Activated CD4-positive, alpha-beta T cell treated with anti-CD3 and anti-CD28 coated beads for 1 hour (primary cell): ENCODE results near the gene HMCN2.

ENCODE experiments used
- DNase-seq: peaks from one replicate; pipeline ENCODE4 v3.0.0-alpha.2; 2020

Gene HMCN2

DNA sequence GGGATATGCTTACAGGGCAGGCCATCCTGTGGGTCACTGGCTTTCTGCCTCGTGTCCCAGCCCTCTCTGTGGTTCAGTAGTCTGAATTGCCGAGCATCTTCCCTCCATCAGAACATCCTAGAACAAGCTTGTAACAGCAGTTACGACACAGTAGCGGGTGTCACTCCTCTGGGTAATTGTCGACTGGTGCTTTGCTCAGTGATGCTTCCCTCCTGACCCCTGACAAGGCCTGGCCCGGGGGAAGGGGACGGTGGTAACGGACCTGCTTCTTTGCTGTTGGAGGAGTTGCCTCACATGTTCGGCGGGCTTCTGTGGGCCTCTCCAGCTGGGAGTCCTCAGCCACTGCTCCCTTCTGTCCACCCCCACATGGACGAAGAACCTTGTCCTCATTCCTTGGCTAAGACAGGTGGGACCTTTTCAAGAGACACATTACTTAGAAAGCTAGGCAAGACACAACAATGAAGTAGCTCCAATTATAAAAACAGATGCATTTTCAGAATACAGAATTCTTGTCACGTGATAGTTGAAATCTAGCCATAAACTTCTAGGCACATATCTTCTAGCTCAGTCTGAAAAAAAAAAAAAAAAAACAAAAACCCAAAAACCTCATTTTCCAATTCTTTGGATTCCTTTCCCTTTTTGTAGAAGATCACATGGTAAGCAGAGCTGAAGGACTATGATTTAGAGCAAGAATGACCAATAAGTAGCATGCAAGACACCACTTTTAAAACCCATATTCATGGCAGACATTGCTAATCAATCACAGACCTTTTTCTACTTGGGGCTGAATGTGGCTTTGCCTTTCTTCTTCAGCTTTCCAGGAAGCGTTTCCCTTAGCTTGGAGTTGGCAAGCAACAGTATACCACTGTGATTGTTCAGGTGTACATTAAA, 25.0 kb downstream of the HMCN2 start:
- DNase-seq = no peak

DNA sequence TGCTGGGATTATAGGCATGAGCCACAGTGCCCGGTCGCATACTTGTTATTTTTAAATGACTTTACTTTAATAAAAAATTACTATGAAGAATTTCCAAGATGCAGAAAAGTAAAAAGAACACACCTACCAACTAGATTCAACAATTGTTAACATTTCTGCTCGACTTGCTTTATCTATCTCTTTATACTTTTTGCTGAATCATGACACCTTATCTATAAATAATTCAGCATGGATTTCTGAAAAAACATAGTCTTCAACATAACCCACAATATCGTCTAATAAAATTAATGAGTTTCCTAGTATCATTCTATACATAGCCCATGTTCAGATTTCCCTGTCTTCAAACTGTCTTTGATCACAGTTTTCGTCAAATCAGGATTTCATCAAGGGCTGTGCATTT, 25.9 kb downstream of the HMCN2 start:
- DNase-seq = no peak

DNA sequence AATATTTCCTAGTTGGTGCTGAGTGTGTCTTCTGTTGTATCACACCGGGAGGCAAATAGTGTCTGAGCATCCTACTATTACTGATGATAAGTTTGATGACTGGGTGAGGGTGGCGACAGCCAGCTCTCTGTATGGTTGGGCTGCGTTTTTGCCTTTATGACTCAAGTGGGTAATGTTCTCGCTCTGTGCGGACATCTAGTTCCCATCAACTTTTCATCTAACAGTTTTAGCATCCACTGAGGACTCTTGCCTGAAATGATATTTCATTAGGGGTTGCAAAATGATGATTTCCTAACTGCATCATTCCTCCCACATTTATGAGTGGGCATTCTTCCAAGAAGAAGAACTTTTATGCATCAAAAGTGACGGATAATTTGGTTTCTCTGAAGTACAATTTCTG, 26.5 kb downstream of the HMCN2 start:
- DNase-seq = no peak

DNA sequence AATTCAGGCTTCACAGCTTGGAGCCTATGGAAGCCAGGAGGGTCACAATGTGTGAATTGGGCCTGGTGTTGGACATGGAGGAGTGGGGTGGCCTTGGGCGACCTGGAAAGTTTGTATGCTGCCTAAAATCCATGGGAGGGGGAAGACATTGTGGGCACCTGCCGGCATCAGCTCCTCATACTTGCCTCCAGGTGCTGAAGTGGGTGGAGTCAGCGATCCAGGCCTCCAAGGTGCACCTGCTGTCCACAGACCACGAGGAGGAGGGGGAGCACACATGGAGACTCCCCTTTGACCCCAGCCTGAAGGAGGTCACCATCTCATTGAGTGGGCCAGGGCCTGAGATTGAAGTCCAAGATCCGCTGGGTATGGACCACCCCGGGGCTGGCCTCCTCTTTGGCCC, 29.1 kb downstream of the HMCN2 start:
- DNase-seq = no peak

DNA sequence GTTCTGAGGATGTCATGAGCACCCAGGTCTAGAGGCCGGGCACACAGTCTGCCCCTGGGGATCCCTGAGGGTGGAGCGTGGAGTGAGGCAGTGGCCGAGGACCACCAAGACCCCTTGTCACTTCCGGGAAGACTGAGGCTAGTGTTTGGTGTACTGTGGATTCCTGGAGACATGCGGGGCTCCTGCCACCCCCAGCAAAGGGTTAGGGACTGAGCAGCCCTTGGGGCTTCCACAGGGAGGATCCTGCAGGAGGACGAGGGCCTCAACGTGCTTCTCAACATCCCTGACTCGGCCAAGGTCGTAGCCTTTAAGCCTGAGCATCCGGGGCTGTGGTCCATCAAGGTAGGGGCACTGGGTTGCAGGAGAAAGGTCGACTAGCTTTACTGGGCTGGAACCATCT, 29.9 kb downstream of the HMCN2 start:
- no peak for DNase-seq

DNA sequence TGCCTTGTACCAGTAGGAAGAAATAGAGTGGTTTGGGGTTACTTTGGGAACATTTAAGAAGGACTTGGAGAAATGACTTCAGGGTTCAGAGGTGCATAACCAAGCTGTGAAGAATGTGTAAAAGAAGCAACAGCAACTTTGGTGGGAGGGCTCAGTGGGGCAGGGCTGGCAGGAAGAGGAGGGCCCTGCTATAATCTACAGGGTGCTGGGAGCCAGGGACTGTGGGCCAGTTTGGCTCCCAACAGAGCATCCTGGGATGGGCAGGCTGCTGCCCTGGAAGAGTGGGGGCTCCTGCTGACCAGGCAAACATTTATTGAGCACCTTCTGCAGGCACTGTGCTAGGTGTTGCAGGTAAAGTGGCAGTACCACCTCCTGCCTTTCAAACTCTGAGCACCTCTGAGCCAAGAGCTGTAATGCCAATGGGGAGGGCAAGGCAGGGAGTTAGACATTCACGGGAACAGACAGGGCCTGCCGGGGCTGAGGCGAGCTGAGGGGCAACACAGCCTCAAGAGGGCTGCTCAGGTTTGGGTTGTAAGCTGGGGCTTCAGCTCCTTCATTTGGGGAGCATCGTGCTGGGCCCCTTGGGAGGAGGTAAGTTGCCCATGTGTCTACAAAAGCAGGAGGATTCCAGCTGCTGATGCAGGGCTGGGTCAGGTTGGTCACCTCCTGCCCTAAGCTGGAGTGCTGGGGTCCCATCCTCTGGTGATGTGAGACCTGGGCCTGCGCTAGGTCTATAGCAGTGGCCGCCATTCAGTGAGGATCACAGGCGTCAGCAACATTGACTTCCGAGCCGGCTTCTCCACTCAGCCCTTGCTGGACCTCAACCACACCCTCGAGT, 30.6 kb downstream of the HMCN2 start:
- DNase-seq = no peak

DNA sequence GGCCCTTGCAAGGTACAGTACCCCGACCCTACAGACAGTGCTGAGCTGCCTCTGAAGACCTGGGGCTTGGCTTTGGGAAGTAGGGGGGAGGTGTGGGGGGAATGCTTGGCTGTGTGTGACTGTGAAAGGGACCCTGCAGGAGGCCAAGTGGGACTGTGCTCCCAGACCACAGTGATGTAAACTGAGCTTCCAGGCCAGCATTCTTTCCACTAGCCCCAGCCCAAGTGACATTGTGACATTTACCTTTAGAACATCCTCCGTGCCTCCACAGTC, 31.2 kb downstream of the HMCN2 start:
- DNase-seq = no peak

DNA sequence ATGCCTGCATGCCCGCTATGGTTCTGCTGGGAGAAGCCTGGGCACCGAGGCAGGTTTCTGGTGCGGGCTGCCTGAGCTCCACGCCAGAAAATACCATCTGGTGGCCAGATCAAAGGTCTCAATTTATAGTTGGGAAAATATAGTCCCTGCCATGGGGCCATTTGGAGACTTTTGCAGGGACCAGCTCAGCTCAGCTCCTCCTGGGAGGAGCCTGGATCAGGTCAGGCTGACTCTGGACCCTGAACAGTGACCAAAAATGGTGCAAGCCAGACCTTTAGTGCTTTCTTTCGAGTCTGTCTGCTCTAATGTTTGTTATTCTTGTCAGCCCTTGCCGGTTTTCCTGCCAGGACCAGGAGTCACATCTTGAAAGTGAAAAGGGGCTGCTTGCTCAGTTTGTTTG, 31.8 kb downstream of the HMCN2 start:
- no peak for DNase-seq

DNA sequence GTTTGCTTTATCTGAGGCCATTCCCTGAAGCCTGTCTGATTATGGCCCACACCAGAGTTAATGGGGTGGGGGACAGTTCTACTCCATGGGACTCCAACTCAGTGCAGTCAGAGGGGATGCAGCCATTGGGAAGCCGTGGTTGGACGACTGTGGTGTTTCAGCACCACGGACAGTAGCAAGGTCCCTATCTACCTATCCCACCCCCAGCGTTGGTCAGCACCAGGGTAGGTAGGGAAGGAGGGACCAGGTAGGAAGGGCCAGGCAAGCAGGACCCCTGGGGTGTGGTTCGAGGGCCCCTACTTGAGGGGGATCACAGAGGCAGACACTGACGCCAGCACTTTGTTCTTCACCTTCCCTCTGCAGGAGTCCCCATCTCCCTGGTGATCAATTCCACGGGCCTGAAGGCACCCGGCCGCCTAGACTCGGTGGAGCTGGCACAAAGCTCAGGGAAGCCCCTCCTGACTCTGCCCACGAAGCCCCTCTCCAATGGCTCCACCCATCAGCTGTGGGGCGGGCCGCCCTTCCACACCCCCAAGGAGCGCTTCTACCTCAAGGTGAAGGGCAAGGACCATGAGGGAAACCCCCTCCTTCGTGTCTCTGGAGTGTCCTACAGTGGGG, 33.2 kb downstream of the HMCN2 start:
- DNase-seq = no peak

DNA sequence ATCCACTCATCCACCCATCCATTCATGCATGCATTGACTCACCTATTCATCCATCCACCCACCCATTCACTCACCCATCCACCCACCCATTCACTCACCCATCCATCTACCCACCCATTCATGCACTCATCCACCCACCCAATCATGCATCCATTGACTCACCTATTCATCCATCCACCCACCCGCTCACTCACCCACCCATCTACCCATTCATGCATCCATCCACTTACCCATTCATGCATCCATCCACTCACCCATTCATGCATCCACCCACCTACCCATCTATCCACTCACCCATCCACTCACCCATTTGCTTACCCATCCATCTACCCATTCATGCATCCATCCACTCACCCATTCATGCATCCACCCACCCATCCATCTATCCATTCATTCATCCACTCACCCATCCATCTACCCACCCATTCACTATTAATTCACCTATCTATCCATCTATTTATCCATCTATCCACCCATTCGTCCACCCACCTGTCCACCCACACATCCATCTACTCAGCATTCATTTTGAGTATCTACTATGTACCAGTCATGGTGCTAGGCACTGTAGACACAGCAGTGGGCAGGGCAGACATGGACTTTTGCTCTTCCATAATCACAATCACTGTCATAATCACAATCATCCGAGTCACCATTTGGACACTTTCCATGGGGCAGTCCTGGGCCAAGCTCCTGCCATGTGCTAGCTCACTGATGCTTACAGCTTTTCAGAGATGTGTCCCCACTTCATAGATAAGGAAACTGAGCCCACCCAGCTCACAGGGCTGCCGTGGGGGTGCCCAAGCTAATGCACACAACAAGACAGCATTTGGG, 34.4 kb downstream of the HMCN2 start:
- no peak for DNase-seq

DNA sequence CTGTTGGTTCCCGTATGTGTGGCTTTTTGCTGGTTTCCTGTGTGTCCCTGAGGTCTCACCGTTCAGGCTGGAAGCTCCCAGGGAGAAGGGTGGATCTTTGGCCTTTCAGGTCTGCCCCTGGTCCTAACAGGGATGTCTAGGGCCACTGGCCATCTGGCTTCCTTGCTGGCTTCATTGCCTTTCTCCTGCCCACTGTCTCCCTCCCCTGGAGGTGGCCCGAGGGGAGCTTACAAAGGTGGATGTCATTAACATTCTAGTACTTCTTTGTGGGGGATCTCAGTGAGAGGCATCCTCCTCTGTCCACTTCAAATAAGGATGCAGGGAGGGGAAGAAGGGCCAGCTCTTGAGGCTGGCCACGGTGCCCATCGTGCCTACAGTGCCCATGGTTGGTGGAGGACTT, 35.2 kb downstream of the HMCN2 start:
- DNase-seq = no peak

DNA sequence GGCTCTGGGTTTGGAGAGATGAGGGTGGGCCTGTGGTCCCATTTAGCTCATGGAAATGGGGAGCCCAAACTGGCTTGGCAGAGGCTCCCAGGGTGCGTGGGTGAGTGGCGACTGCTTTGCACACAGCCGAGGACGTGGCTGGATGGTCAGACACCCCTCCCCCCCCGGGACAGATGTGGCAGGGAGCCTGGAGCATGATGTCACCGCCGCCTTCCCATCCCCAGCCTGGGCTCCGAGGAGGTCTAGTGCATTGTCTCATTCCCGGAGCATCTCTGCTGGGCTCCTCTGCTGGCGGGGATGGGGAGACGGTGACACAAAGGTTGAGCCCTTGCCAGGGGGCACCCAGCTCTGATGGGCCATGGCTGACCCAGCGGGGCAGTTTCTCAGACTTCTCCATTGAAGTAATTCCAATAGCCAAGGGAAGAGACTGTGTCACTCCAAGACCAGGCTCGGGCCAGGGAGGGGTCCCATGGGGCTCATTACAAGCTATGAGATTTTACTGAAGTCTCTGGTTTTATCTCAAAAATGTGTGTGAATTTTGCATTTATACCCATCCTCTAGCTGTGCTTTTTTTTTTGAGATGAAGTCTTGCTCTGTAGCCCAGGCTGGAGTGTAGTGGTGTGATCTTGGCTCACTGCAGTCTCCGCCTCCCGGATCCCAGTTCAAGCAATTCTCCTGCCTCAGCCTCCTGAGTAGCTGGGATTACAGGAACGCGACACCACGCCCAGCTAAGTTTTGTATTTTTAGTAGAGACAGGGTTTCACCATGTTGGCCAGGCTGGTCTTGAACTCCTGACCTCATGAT, 36.1 kb downstream of the HMCN2 start:
- no peak for DNase-seq

DNA sequence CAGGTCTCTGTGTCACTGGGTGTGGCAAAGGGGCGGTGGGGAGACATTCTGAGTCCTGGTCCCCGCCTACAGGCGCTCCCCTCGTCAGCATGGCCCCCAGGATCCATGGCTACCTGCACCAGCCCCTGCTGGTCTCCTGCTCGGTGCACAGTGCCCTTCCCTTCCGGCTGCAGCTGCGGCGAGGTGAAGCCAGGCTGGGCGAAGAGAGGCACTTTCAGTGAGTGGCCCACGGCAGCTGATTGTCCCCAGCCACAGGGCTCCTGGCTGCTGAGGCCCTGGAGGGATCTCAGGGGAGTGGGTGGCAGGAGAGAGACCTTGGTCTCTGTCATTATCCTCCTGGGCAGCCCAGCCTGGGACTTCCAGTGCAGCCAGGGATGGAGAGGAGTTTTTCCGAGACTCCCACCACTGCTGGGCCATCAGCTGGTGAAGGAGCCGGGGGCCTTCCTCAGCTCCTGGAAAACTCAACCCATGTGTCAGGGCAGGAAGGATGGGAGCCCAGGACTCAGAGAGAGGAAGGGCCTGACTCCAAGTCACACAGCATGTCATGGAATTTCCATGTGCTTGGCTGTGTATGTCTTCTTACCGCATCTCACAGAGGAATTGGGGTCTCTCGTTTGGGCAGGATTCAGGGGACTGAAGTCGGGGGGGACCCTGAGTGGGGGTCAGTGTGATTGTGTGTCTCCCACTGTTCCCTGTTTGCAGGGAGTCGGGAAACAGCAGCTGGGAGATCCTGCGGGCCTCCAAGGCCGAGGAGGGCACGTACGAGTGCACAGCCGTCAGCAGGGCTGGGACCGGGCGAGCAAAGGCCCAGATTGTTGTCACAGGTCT, 37.4 kb downstream of the HMCN2 start:
- DNase-seq = no peak

DNA sequence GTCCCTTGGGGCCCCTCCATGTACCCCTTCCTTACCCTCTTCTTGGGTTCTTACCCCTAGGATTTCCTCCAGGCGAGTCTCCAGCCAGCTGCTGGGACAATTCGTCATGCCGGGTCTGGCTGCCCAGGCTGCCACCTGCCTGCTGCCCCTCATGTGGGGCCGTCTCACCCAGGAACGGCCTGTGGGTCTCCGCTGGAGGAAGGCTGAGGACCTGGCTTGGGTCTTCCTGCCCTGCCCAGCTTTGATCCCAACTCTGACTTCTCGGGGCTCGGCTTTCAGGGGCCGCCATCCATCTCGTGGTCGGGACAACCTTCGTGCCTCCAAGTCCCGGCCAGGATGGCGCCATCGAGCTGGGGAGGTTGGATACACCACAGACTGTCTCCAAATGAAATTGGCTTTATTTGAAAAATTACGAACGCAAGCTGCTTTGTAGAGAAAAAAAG, 38.1 kb downstream of the HMCN2 start:
- DNase-seq = no peak

DNA sequence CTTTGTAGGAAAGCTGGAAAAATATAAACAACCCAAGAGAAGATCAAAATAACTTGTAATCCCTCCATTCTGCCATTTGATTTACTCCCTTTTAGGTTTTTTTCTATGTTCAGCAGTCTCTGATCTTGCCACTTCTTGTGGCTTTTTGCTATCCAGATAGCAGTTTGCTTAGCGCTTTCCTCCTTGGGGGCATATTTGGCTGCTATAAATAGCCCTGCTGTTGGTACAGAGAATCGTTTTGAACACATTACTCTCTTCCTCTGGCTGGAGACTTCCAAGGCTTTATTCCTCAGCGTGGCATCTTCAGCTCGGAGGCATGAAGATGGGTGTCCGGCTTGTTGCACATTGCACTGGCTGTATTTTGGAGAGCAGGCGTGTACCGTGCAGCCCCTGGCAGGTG, 38.6 kb downstream of the HMCN2 start:
- no peak for DNase-seq

DNA sequence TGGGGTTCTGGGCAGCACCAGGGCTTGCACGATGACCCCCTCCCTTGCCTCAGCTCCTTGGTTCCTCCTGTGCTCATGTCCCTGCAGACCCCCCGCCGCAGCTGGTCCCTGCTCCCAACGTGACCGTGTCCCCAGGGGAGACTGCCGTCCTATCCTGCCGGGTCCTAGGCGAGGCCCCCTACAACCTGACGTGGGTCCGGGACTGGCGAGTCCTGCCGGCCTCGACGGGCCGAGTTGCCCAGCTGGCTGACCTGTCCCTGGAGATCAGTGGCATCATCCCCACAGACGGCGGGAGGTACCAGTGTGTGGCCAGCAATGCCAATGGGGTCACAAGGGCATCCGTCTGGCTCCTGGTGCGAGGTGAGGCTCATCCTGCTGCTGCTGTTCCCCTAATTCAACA, 39.1 kb downstream of the HMCN2 start:
- no peak for DNase-seq

DNA sequence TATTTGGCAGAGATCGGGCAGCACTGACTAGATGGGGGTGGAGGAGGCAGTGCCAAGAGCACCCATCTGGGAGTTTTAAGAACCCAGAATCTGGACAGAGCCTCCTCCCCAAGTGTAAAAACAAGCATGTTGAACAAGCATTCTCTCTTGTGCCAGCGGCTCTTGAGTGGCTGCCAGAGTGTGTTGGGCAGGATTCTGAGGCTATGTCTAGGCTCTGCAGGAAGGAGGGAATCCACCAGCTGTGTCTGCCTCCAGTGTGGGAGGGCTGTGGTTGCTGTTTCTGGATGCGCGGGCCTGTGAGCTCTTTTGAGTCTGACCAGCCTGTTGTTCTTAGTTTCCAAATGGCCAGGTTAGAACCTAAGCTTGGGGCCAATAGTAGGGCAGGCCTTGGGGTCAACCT, 39.8 kb downstream of the HMCN2 start:
- DNase-seq = no peak

DNA sequence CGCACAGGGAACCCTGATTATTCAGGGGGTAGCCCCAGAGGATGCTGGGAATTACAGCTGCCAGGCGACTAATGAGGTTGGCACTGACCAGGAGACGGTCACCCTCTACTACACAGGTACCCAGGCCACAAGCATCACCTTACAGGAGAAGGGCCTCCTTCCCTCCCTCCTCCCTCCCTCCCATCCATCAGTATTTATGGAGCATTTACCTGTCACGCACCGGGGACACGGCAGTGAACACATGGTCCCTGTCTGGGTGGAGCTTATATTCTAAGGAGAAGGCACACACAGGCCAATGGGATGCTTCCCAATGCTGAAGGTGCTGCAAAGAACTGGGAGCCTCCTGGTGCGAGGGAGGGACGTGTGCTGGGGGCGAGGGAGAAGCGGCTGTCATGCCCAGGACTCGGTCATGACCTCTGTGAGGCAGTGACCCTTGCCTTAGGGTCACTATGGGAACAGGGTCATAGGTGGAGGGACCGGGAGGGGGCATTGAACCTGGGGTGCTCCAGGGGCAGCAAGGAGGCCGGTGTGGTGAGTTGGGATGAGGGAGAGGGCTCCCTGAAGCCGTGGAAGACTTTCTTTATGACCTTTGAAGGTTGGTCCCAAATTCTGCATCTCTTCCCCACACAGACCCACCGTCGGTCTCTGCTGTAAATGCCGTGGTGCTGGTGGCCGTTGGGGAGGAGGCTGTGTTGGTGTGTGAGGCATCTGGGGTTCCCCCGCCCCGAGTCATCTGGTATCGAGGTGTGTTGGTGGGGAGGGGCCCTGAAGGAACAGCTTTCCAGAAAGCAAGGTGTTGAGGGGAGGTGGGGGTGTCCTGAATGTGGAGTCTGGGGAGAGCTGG, 41.5 kb downstream of the HMCN2 start:
- no peak for DNase-seq

DNA sequence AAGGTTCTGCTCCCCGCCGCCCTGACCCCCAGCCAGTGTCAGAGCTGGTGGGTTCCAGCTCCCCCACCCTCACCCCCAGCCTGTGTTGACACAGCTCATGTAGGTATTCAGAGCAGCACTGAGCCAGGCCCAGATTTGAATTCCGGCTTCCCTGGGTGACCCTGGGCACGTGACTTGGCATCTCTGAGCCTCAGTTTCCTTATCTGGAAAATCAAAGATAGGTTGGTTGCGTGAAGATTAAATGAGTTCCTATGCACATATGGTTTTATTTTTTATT, 42.0 kb downstream of the HMCN2 start:
- no peak for DNase-seq

DNA sequence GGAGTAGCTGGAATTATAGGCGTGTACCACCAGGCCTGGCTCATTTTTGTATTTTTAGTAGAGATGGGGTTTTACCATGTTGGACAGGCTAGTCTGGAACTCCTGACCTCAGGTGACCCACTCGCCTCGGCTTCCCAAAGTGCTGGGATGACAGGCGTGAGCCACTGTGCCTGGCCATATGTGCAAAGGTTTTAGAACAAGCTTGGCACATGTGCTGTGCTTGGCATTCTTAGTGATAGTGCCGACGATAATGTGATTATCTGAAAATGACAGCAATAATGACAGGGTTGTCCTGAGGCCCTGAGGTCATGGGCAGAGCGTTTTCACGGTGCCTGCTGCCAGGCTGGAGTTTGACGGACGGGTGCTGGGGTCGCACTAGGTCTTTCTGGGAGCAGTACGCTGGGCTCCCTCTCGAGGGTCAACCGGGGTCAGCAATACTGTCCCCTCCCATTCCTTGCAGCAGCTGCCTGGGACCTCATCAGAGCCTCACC, 42.6 kb downstream of the HMCN2 start:
- DNase-seq = no peak
